Motor neuron (in vitro differentiated cells): Measurements from ENCODE around the gene SLC25A30. TPM values are rescaled to one million over a fixed set of nuclear protein-coding genes. Genes with fewer than 3 reads are reported as not detected.
"Not testable (repeated sequence)": the region's sequence is repeated elsewhere in the genome, so short reads cannot be mapped to it uniquely, and the experiment has no call there.

ENCODE experiments used
- ATAC-seq, 8 experiments: fragments of 200-7000 bp; cut with Tn5 transposase; replicated peaks in 6 of 8; 2 replicates each; pipeline ENCODE4 v1.8.0; 2021; ENCODE audit warnings: mild to moderate bottlenecking in 8 of 8, moderate library complexity in 8 of 8
- H3K27ac ChIP-seq, 2 donors: fragments of 250-450 bp; sonication (Bioruptor Pico); 2 replicates each; pipeline ENCODE4 v1.9.0; 2021; ENCODE audit warnings: antibody characterized with exemption in 2 of 2, mild to moderate bottlenecking in 2 of 2, moderate library complexity in 1 of 2
- H3K4me1 ChIP-seq, 2 donors: fragments of 250-450 bp; sonication (Bioruptor Pico); replicated peaks in 1 of 2; 2 replicates each; pipeline ENCODE4 v1.6.1; 2021; ENCODE audit warnings: antibody characterized with exemption in 2 of 2, mild to moderate bottlenecking in 2 of 2, moderate library complexity in 1 of 2
- H3K4me3 ChIP-seq, 5 donors: fragments of 250-450 bp; sonication (Bioruptor Pico); 2 replicates each; pipeline ENCODE4 v1.9.0; 2021; ENCODE audit warnings: antibody characterized with exemption in 5 of 5, mild to moderate bottlenecking in 5 of 5, moderate library complexity in 4 of 5
- WGBS, 10 experiments: fragments of 450-650 bp; shearing (Covaris generic); methylation state at CpG; one replicate each; pipeline ENCODE4 v1.0.0; 2022; 5-methylcytosine and 5-hydroxymethylcytosine counted together
- in situ Hi-C, 9 experiments: fragments of 400-800 bp; cut with MboI; loops; one replicate each; pipeline ENCODE4 v1.15.0; 2021; ENCODE audit warnings: low sequenced_read_pairs in 9 of 9, low pct_unique_long_range_greater_than_20kb in 2 of 9; ENCODE audit not compliant: unreplicated experiment in 9 of 9
- total RNA-seq, 8 experiments: library from RNA; unstranded; fragments of 300-600 nt; gene quantifications; 2 replicates each; pipeline versions ENCODE4 v1.2.3 to v1.2.4, GENCODE V29; 2022

SLC25A30 gene
- total RNA-seq, 8 experiments from 2014 or later: 2.8 to 12.1 (median 6.6) TPM

DNA sequence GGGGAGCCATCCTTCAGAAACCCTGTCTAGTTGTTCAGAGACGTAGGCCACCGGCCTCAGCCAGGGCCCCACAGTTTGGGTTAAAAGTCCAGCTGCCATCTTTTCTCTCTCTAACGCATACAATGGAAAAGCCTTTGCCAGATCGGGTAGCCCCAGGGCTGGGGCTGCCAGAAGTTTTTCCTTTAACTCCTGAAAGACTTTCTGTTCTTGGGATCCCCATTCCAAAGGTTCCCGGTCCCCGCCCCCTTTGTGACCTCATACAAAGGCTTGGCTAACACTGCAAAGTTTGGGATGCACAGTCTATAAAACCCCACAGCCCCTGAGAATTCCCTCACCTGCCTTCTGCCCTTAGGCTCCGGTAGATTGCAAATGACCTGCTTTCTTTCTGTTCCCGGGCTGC, 35.4 kb downstream of the SLC25A30 start:
- WGBS, 10 experiments: no CpG with 5 or more reads among the region's 8 CpGs
- ATAC-seq, H3K4me3 ChIP-seq, H3K27ac ChIP-seq, H3K4me1 ChIP-seq, in situ Hi-C loops: not testable (repeated sequence)

DNA sequence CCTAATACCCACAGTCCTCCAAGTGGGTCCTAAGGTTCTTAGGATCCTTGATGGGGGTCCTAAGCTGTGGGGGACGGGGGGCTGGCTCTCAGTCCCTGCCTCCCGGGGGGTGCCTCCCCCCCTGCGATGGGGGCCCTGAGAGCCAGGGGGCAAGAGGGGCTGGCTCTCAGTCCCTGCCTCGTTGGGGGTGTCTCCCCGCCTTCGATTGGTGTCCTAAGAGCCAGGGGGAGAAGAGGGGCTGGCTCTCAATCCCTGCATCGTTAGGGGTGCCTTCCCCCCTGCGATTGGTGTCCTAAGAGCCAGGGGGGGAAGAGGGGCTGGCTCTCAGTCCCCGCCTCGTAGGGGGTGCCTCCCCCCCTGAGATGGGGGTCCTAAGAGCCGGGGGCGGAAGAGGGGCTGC, 37.0 kb downstream of the SLC25A30 start:
- Histone ChIP-seq H3K4me3 (no peak overlapping the region), H3K27ac (no peak overlapping the region), H3K4me1 (no peaks in the 10 kb centered on the region)
- no CpG with 5 or more reads among the region's 12 CpGs for WGBS, 10 experiments
- ATAC-seq: no peak
- in situ Hi-C loops: no loop called here

DNA sequence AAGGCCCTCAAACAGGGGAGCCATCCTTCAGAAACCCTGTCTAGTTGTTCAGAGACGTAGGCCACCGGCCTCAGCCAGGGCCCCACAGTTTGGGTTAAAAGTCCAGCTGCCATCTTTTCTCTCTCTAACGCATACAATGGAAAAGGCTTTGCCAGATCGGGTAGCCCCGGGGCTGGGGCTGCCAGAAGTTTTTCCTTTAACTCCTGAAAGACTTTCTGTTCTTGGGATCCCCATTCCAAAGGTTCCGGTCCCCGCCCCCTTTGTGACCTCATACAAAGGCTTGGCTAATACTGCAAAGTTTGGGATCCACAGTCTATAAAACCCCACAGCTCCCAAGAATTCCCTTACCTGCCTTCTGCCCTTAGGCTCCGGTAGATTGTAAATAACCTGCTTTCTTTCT, 37.5 kb downstream of the SLC25A30 start:
- H3K4me3 ChIP-seq, H3K4me1 ChIP-seq, H3K27ac ChIP-seq, ATAC-seq, in situ Hi-C loops: not testable (repeated sequence)
- no CpG with 5 or more reads among the region's 8 CpGs for WGBS, 10 experiments

DNA sequence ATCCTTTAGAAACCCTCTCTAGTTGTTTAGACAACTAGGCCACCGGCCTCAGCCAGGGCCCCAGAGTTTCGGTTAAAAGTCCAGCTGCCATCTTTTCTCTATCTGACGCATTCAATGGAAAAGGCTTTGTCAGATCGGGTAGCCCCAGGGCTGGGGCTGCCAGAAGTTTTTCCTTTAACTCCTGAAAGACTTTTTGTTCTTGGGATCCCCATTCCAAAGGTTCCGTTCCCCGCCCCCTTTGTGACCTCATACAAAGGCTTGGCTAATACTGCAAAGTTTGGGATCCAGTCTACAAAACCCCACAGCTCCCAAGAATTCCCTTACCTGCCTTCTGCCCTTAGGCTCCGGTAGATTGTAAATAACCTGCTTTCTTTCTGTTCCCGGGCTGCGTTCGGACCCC, 38.7 kb downstream of the SLC25A30 start:
- in situ Hi-C loops, H3K4me1 ChIP-seq, H3K27ac ChIP-seq, ATAC-seq, H3K4me3 ChIP-seq: not testable (repeated sequence)
- WGBS, 10 experiments: no CpG with 5 or more reads among the region's 10 CpGs

DNA sequence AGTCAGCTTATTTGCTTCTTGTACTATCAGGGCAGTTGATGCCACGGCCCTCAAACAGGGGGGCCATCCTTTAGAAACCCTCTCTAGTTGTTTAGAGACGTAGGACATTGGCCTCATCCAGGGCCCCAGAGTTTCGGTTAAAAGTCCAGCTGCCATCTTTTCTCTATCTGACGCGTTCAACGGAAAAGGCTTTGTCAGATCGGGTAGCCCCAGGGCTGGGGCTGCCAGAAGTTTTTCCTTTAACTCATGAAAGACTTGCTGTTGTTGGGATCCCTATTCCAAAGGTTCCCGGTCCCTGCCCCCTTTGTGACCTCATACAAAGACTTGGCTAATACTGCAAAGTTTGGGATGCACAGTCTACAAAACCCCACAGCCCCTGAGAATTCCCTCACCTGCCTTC, 39.4 kb downstream of the SLC25A30 start:
- H3K27ac ChIP-seq, ATAC-seq, in situ Hi-C loops, H3K4me1 ChIP-seq, H3K4me3 ChIP-seq: not testable (repeated sequence)
- no CpG with 5 or more reads among the region's 8 CpGs for WGBS, 10 experiments

DNA sequence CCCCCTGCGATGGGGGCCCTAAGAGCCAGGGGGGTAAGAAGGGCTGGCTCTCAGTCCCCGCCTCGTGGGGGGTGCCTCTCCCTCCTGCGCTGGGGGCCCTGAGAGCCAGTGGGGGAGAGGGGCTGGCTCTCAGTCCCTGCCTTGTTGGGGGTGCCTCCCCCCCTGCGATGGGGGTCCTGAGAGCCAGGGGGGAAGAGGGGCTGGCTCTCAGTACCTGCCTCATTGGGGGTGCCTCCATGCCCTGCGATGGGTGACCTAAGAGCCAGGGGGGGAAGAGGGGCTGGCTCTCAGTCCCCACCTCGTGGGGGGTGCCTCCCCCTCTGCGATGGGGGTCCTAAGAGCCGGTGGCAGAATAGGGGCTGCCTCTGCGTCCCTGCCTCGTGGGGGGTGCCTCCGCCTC, 40.9 kb downstream of the SLC25A30 start:
- H3K4me1 ChIP-seq, H3K27ac ChIP-seq, in situ Hi-C loops, ATAC-seq, H3K4me3 ChIP-seq: not testable (repeated sequence)
- 100% methylated on average over 2 of the region's 12 CpGs; no CpG with 5 or more reads in 9 of the 10 experiments for whole genome bisulfite sequencing, 10 experiments

DNA sequence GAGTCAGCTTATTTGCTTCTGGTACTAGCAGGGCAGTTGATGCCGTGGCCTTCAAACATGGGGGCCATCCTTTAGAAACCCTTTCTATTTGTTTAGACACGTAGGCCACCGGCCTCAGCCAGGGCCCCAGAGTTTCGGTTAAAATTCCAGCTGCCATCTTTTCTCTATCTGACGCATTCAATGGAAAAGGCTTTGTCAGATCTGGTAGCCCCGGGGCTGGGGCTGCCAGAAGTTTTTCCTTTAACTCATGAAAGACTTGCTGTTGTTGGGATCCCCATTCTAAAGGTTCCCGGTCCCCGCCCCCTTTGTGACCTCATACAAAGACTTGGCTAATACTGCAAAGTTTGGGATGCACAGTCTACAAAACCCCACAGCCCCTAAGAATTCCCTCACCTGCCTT, 41.5 kb downstream of the SLC25A30 start:
- 62 to 89% (median 80%) methylated on average over 1 to 6 of the region's 8 CpGs; no CpG with 5 or more reads in 7 of the 10 experiments for WGBS, 10 experiments
- H3K4me3 ChIP-seq, H3K27ac ChIP-seq, H3K4me1 ChIP-seq, in situ Hi-C loops, ATAC-seq: not testable (repeated sequence)

DNA sequence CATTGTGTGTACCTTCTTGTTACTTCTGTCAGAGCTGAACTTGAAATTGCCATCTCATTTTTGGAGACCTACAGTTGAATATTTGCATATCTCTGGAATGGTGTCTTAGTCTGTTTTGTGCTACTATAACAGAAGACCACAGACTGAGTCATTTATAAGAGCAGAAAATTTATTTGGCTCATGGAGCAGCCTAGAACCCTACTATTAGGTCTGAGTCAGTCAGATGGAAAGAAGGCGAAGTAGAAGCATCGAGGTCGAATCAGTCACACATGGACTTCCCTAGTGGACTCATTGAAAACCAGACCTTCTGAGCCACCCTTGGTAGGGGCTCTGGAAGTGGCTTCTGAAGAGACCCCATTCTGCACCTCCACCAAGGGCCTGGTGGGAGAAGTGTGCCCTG, 43.3 kb downstream of the SLC25A30 start:
- Histone ChIP-seq H3K27ac (no peak overlapping the region), H3K4me3 (no peak overlapping the region), H3K4me1 (no peaks in the 10 kb centered on the region)
- 80 to 90% (median 81%) methylated on average over 2 to 3 of the region's 3 CpGs; no CpG with 5 or more reads in 6 of the 10 experiments for WGBS, 10 experiments
- in situ Hi-C loops: no loop called here
- ATAC-seq: no peak

DNA sequence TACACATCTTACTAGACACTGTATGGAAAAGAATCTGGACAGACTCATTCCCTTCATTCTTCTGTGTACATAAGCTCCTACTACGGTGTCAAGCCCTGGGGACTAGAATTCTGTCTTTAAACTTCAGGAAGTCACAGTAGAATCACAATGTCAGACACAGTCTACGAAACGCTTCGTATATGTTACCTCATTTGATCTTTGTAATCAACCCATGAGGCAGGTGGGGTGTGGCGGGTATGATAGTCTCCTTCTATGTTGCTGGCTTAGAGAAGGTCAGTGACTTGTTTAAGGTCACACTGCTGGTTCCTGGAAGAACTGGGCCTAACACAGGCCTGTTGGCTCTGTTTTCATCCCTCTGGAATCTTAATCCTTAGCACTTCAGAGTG, 45.0 kb downstream of the SLC25A30 start:
- no peaks in the 10 kb centered on the region for H3K4me1 ChIP-seq
- peak in 2 of 8 experiments; percentile 20 to 22 for ATAC-seq
- no peak overlapping the region for H3K4me3 ChIP-seq
- H3K27ac ChIP-seq: no peak overlapping the region
- in situ Hi-C loops: no loop called here
- WGBS, 10 experiments: 80 to 100% (median 100%) methylated on average over 1 to 5 of the region's 5 CpGs; no CpG with 5 or more reads in 2 of the 10 experiments

DNA sequence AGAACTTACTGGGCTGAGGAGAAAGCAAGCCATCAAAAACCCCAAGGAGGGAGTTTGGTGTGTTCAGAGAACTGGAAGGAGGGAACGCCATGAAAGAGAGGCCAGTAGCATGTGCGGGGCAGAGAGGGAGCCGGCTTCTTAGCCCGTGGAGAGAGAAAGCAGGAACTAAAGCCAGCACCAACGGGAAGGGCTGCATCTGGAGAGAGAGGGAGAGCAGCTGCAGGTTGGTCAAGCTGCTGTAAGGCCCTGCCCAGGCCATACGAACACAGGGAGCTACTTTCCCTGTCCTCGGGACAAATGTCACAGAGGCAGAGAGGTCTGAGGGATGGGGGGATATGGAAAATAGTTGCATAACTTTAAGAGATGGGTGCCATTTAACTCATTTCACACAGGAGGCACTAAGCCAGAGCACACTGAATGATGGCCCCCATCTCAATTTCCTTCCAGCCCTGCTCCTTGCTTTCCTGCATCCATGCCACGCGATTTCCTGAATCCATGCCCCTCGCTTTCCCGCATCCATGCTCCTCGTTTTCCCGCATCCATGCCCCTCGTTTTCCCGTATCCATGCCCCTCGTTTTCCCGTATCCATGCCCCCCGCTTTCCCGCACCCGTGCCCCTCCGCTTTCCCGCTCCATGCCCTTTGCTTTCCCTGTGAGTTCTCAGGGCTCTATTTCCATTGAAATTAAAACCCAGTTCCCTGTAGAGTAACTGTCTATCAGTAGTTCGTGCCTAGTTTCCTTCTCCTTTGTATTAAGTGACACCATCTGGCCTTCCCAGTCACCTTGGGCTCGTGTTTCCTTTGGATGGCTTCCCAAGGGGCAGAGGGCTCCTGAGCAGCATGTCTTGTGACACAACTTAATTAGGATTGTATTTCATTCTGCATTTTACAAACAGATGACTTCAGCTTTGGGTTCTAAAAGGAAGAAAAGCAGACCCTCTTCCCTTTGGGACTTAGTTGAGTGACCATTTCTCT, 45.7 kb downstream of the SLC25A30 start:
- in situ Hi-C loops: no loop called here
- ATAC-seq: peak in 2 of 8 experiments; percentile 6 to 18
- Histone ChIP-seq H3K4me1 (no peaks in the 10 kb centered on the region), H3K27ac (no peak overlapping the region), H3K4me3 (no peak overlapping the region)
- 55 to 98% (median 88%) methylated on average over 2 to 16 of the region's 24 CpGs; no CpG with 5 or more reads in 1 of the 10 experiments for WGBS, 10 experiments

DNA sequence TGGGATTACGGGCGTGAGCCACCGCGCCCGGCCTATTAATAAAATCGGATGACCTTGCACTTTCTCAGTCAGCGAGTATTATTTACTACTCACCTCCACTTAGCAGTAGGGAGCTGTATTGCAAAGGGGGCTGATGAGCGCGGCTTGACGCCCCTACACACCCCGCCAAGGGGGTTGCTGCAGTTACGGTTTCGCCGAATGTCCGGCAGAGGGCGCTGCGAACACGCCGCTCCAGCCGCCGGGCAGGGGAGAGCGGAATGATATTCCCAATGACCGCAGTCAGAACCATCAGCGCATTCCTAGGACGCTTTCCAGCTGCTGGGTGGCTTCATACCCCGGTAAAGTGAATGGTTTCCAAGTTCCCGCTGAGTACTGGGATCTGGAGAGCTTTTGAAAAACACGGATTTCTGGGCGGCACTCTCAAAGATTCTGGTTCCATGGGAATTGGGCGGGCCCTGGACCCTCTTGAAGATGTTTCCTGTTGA, 47.2 kb downstream of the SLC25A30 start:
- peak; percentile 59 to 88 (median 70) for ATAC-seq
- Histone ChIP-seq H3K4me3 (no peak overlapping the region), H3K27ac (no peak overlapping the region), H3K4me1 (no peaks in the 10 kb centered on the region)
- 14 to 64% (median 47%) methylated on average over 1 to 18 of the region's 30 CpGs; no CpG with 5 or more reads in 4 of the 10 experiments for WGBS, 10 experiments
- in situ Hi-C loops: no loop called here

DNA sequence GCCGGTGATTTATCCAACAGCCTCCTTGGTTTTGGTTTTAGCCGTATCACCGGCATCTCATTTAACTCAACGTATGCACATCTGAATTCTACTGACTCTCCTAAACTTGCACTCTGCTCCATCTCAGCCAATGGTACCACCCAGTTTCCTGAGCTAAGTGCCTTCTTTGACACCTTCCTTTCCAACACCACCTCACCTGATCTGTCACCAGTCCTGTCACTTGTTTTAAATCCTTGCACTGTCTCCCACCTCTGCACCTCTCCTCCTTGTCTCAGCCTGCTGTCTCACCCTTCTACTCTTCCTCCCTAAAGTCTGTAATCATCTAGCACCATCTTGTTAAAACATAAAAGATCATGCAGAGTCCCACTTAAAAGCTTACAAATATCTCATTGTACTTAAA, 49.1 kb downstream of the SLC25A30 start:
- Histone ChIP-seq H3K27ac (no peak overlapping the region), H3K4me3 (no peak overlapping the region), H3K4me1 (no peaks in the 10 kb centered on the region)
- WGBS, 10 experiments: 67 to 100% (median 97%) methylated on average over 1 to 4 of the region's 4 CpGs; no CpG with 5 or more reads in 1 of the 10 experiments
- in situ Hi-C loops: no loop called here
- ATAC-seq: no peak

DNA sequence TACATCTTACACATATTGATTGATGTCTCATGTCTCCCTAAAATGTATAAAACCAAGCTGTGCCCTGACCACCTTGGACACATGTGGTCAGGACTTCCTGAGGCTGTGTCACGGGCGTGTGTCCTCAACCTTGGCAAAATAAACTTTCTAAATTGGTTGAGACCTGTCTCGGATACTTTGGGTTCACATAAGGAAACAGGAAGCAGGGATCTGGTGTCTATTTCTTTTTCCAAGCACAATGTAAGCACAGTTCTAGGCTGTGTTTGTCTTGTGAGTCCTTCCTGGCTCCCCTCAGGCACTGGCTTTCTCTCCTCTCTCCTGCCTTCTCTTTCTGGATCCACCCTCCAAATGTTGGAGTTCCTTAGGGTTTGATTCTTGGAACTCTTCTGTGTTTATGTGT, 49.6 kb downstream of the SLC25A30 start:
- no peaks in the 10 kb centered on the region for H3K4me1 ChIP-seq
- in situ Hi-C loops: no loop called here
- no peak overlapping the region for H3K27ac ChIP-seq
- H3K4me3 ChIP-seq: no peak overlapping the region
- no peak for ATAC-seq
- WGBS, 10 experiments: 50 to 100% (median 100%) methylated on average over 1 to 3 of the region's 3 CpGs; no CpG with 5 or more reads in 5 of the 10 experiments
